Colonic mucosa (tissue), 4 donors: ENCODE data around the gene PRKCD. TPM values are rescaled to one million over a fixed set of nuclear protein-coding genes. Genes with fewer than 3 reads are reported as not detected.

ENCODE experiments used
- DNase-seq: peaks from one replicate; pipeline ENCODE4 v3.0.0-alpha.2; 2020
- H3K27ac ChIP-seq: fragments of 200-600 bp; one replicate; pipeline ENCODE4 v1.8.0; 2021
- H3K27me3 ChIP-seq: fragments of 200-600 bp; one replicate; pipeline ENCODE4 v1.8.0; 2021
- H3K36me3 ChIP-seq: fragments of 200-600 bp; one replicate; pipeline ENCODE4 v1.8.0; 2021
- H3K4me1 ChIP-seq: fragments of 200-600 bp; one replicate; pipeline ENCODE4 v1.8.0; 2021; ENCODE audit warnings: mild to moderate bottlenecking
- H3K4me3 ChIP-seq: fragments of 200-600 bp; one replicate; pipeline ENCODE4 v1.8.0; 2021
- H3K9ac ChIP-seq, 2 donors: one replicate each; pipeline ENCODE4 v1.7.0; 2013; ENCODE audit warnings: control low read depth in 2 of 2, low read depth in 2 of 2, low read length in 2 of 2
- H3K9me3 ChIP-seq: fragments of 200-600 bp; one replicate; pipeline ENCODE4 v1.8.0; 2021
- CTCF ChIP-seq: fragments of 200-600 bp; IDR thresholded peaks from one replicate; pipeline ENCODE4 v1.8.0; 2022; ENCODE audit warnings: antibody characterized with exemption, mild to moderate bottlenecking
- intact Hi-C: fragments of 100-400 bp; cut with DNase I; formaldehyde crosslinking; loops from one replicate; pipeline ENCODE4 v1.14.1; 2022
- total RNA-seq, 2 donors: library from RNA; stranded (reverse); fragmentation: NEBNext Ultra II Directional in 1 of 2; extraction: Animal tissue kit (Norgen Biotek cat#: 25700) in 1 of 2; gene quantifications; one replicate each; pipeline ENCODE4 v1.2.1, GENCODE V29; 2021
- donor health status: healthy.
- donor health status: DM: no; HTN: no; CAD: no.
- donor health status: DM: no; HTN: no; CAD: no.

PRKCD gene
- total RNA-seq, 2 donors from 2014 or later: 58.9 to 75.0 TPM

- DNase-seq: no peak
- H3K4me1 ChIP-seq: no peaks in the 10 kb centered on the region
- no peaks in the 10 kb centered on the region for H3K27me3 ChIP-seq
- no peak overlapping the region for H3K4me3 ChIP-seq
- no peaks in the 10 kb centered on the region for H3K9me3 ChIP-seq
- no peak for TF ChIP-seq CTCF
- no peaks in the 10 kb centered on the region for H3K36me3 ChIP-seq
- no peak overlapping the region for H3K27ac ChIP-seq
- intact Hi-C loops: loop anchor here (2.0 kb wide), 1 partner anchor 80 kb away; no protein-coding TSS in a partner anchor
- H3K9ac ChIP-seq: no peak overlapping the region
These were observed 34.0 kb downstream of the PRKCD start for GRCh38 chr3:53195066-53195450.

- Histone ChIP-seq H3K4me3 (no peak overlapping the region), H3K9me3 (no peaks in the 10 kb centered on the region), H3K4me1 (no peaks in the 10 kb centered on the region), H3K36me3 (no peaks in the 10 kb centered on the region), H3K27me3 (no peaks in the 10 kb centered on the region), H3K9ac (no peak overlapping the region), H3K27ac (no peak overlapping the region)
- DNase-seq: peak; percentile 44
- intact Hi-C loops: loop anchor here (1.0 to 2.0 kb wide), 2 partner anchors 62 to 81 kb away; no protein-coding TSS in a partner anchor
- TF ChIP-seq CTCF: peak; percentile 100
These were observed 34.9 kb downstream of the PRKCD start for GRCh38 chr3:53195602-53196574.

GRCh38 chr3:53196575-53197407, 35.8 kb downstream of the PRKCD start:
- H3K27ac ChIP-seq: no peak overlapping the region
- intact Hi-C loops: loop anchor here (1.0 kb wide), 1 partner anchor 62 kb away; no protein-coding TSS in a partner anchor
- no peaks in the 10 kb centered on the region for H3K36me3 ChIP-seq
- no peak overlapping the region for H3K9ac ChIP-seq
- H3K9me3 ChIP-seq: no peaks in the 10 kb centered on the region
- no peaks in the 10 kb centered on the region for H3K27me3 ChIP-seq
- peak; percentile 42 for DNase-seq
- H3K4me1 ChIP-seq: no peaks in the 10 kb centered on the region
- no peak for TF ChIP-seq CTCF
- H3K4me3 ChIP-seq: no peak overlapping the region

- H3K27me3 ChIP-seq: no peaks in the 10 kb centered on the region
- no peak for TF ChIP-seq CTCF
- H3K27ac ChIP-seq: no peak overlapping the region
- H3K4me3 ChIP-seq: no peak overlapping the region
- H3K36me3 ChIP-seq: no peaks in the 10 kb centered on the region
- intact Hi-C loops: no loop called here
- no peak overlapping the region for H3K9ac ChIP-seq
- H3K4me1 ChIP-seq: no peaks in the 10 kb centered on the region
- H3K9me3 ChIP-seq: no peaks in the 10 kb centered on the region
- DNase-seq: no peak
These were observed 37.4 kb downstream of the PRKCD start for GRCh38 chr3:53198256-53198977.

DNA sequence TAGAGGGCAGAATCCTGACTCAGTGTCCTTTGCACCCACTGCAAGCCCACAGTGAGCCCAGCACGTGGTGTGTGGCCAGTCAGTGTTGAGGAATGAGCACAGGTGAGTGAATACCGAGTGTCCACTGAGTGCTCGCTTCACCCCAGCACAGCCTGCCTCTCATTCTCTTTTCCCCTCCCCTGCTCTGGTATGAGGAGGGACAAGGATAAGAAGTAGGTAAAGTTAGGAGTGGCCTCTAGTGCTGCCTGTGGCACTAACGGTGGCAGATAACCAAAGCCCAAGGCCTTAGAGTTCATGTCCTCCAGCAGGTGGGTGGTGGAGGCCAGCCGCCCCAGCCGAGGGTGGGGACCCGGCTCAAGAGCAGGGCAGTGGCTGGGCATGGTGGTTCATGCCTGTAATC, 38.0 kb downstream of the PRKCD start:
- H3K9me3 ChIP-seq: no peaks in the 10 kb centered on the region
- no peak for DNase-seq
- no peak overlapping the region for H3K27ac ChIP-seq
- no peaks in the 10 kb centered on the region for H3K36me3 ChIP-seq
- H3K9ac ChIP-seq: no peak overlapping the region
- no peaks in the 10 kb centered on the region for H3K4me1 ChIP-seq
- intact Hi-C loops: no loop called here
- H3K4me3 ChIP-seq: no peak overlapping the region
- no peaks in the 10 kb centered on the region for H3K27me3 ChIP-seq
- no peak for TF ChIP-seq CTCF
